ENCODE data around the gene TJP2. TPM values are rescaled to one million over a fixed set of nuclear protein-coding genes. Genes with fewer than 3 reads are reported as not detected.

The TJP2 gene
- total and polyA plus RNA-seq, 2 donors from 2014 or later: 35.9 to 148 TPM

- FAIRE-seq (peak; percentile 73), DNase-seq (peak in 3 of 5 donors; percentile 47 to 85 (median 77))
- TF ChIP-seq CTCF (IDR thresholded peaks at IDR 0.05; ENCODE audit: borderline replicate concordance, extremely low read depth, insufficient read depth): no peak
- Histone ChIP-seq H3K36me3 (ENCODE audit: control insufficient read depth in 2 of 3, insufficient read depth in 3 of 3, low read length in 3 of 3) (no peaks in the 10 kb centered on the region), H3K9me3 (ENCODE audit: control insufficient read depth in 2 of 3, insufficient read depth in 1 of 3, low read length in 3 of 3) (no peaks in the 10 kb centered on the region), H3K27ac (ENCODE audit: low read depth in 2 of 2, low read length in 2 of 2) (peak overlapping the region; percentile 43 to 56), H3K4me3 (ENCODE audit: low read length in 3 of 3) (no peak overlapping the region), H3K9ac (ENCODE audit: low read length in 3 of 3) (no peak overlapping the region), H3K27me3 (ENCODE audit: control insufficient read depth, insufficient read depth, low read length) (no peaks in the 10 kb centered on the region), H3K4me1 (ENCODE audit: control insufficient read depth in 2 of 3, insufficient read depth in 2 of 3, low read depth in 1 of 3, low read length in 3 of 3) (peaks cover 0 to 40% (median 37%) of the 10 kb centered on the region in 3 donors)
- intact Hi-C loops (cut with DNase I): no loop called here
Observed at GRCh38 chr9:69131682-69132081, 42.4 kb upstream of the TJP2 start.

GRCh38 chr9:69132361-69132760 is 41.7 kb upstream of the TJP2 start:
- Histone ChIP-seq H3K9ac (ENCODE audit: low read length in 3 of 3) (no peak overlapping the region), H3K27me3 (ENCODE audit: control insufficient read depth, insufficient read depth, low read length) (no peaks in the 10 kb centered on the region), H3K4me1 (ENCODE audit: control insufficient read depth in 2 of 3, insufficient read depth in 2 of 3, low read depth in 1 of 3, low read length in 3 of 3) (peaks cover 0 to 40% (median 37%) of the 10 kb centered on the region in 3 donors), H3K36me3 (ENCODE audit: control insufficient read depth in 2 of 3, insufficient read depth in 3 of 3, low read length in 3 of 3) (no peaks in the 10 kb centered on the region), H3K9me3 (ENCODE audit: control insufficient read depth in 2 of 3, insufficient read depth in 1 of 3, low read length in 3 of 3) (no peaks in the 10 kb centered on the region), H3K4me3 (ENCODE audit: low read length in 3 of 3) (peak overlapping the region in 2 of 3 donors; percentile 10 to 21), H3K27ac (ENCODE audit: low read depth in 2 of 2, low read length in 2 of 2) (peak overlapping the region; percentile 28 to 51)
- intact Hi-C loops (cut with DNase I): no loop called here
- DNase-seq: no peak
- TF ChIP-seq CTCF (IDR thresholded peaks at IDR 0.05; ENCODE audit: borderline replicate concordance, extremely low read depth, insufficient read depth): no peak
- no peak for FAIRE-seq

- FAIRE-seq (no peak), DNase-seq (no peak)
- no peak for TF ChIP-seq CTCF (IDR thresholded peaks at IDR 0.05; ENCODE audit: borderline replicate concordance, extremely low read depth, insufficient read depth)
- H3K4me1 ChIP-seq (ENCODE audit: control insufficient read depth in 2 of 3, insufficient read depth in 2 of 3, low read depth in 1 of 3, low read length in 3 of 3): peaks cover 0 to 37% (median 35%) of the 10 kb centered on the region in 3 donors
- H3K9ac ChIP-seq (ENCODE audit: low read length in 3 of 3): no peak overlapping the region
- no peak overlapping the region for H3K27ac ChIP-seq (ENCODE audit: low read depth in 2 of 2, low read length in 2 of 2)
- peaks cover 0 to 2% (median 0%) of the 10 kb centered on the region in 3 donors for H3K36me3 ChIP-seq (ENCODE audit: control insufficient read depth in 2 of 3, insufficient read depth in 3 of 3, low read length in 3 of 3)
- H3K4me3 ChIP-seq (ENCODE audit: low read length in 3 of 3): no peak overlapping the region
- H3K9me3 ChIP-seq (ENCODE audit: control insufficient read depth in 2 of 3, insufficient read depth in 1 of 3, low read length in 3 of 3): no peaks in the 10 kb centered on the region
- intact Hi-C loops (cut with DNase I): no loop called here
- H3K27me3 ChIP-seq (ENCODE audit: control insufficient read depth, insufficient read depth, low read length): no peaks in the 10 kb centered on the region
Observed at GRCh38 chr9:69134412-69134811, 39.7 kb upstream of the TJP2 start.

GRCh38 chr9:69136185-69136584 is 37.9 kb upstream of the TJP2 start:
- FAIRE-seq (peak; percentile 71), DNase-seq (no peak)
- H3K4me1 ChIP-seq (ENCODE audit: control insufficient read depth in 2 of 3, insufficient read depth in 2 of 3, low read depth in 1 of 3, low read length in 3 of 3): peaks cover 0 to 27% (median 25%) of the 10 kb centered on the region in 3 donors
- no peak overlapping the region for H3K4me3 ChIP-seq (ENCODE audit: low read length in 3 of 3)
- TF ChIP-seq CTCF (IDR thresholded peaks at IDR 0.05; ENCODE audit: borderline replicate concordance, extremely low read depth, insufficient read depth): no peak
- no peak overlapping the region for H3K27ac ChIP-seq (ENCODE audit: low read depth in 2 of 2, low read length in 2 of 2)
- intact Hi-C loops (cut with DNase I): no loop called here
- no peaks in the 10 kb centered on the region for H3K9me3 ChIP-seq (ENCODE audit: control insufficient read depth in 2 of 3, insufficient read depth in 1 of 3, low read length in 3 of 3)
- H3K9ac ChIP-seq (ENCODE audit: low read length in 3 of 3): no peak overlapping the region
- H3K36me3 ChIP-seq (ENCODE audit: control insufficient read depth in 2 of 3, insufficient read depth in 3 of 3, low read length in 3 of 3): peaks cover 0 to 6% (median 0%) of the 10 kb centered on the region in 3 donors
- H3K27me3 ChIP-seq (ENCODE audit: control insufficient read depth, insufficient read depth, low read length): no peaks in the 10 kb centered on the region
